ENCODE measurements around the gene INMT.

INMT gene

GRCh38 chr7:30789334-30789711, 37.4 kb downstream of the INMT start:
- DNase-seq = no peak

- DNase-seq = no peak
These were observed 38.4 kb downstream of the INMT start for GRCh38 chr7:30790356-30790755.

- DNase-seq = no peak
These were observed 39.2 kb downstream of the INMT start for GRCh38 chr7:30791114-30791513.

GRCh38 chr7:30795161-30795948, 43.4 kb downstream of the INMT start:
- DNase-seq = no peak

- no peak for DNase-seq
These were observed 44.4 kb downstream of the INMT start for GRCh38 chr7:30796105-30796869.

- no peak for DNase-seq
These were observed 45.5 kb downstream of the INMT start for GRCh38 chr7:30797176-30798040.

- no peak for DNase-seq
These were observed 47.5 kb downstream of the INMT start for GRCh38 chr7:30799206-30799975.

GRCh38 chr7:30799976-30800661, 48.2 kb downstream of the INMT start:
- no peak for DNase-seq

- DNase-seq = no peak
These were observed 48.9 kb downstream of the INMT start for GRCh38 chr7:30800785-30801252.

GRCh38 chr7:30802812-30803211, 50.9 kb downstream of the INMT start:
- no peak for DNase-seq

- DNase-seq = no peak
These were observed 52.2 kb downstream of the INMT start for GRCh38 chr7:30804078-30804661.

- DNase-seq = no peak
These were observed 53.3 kb downstream of the INMT start for GRCh38 chr7:30805081-30805691.

GRCh38 chr7:30805931-30806330, 54.0 kb downstream of the INMT start:
- DNase-seq = no peak

All from NCI-H187 treated with DMSO at 0.1 percent for 48 hours (cell line).